Stimulated activated CD4-positive, alpha-beta T cell treated with anti-CD3 and anti-CD28 coated beads, Interleukin-4, amount 100 ng/mL, for 48 hours (primary cell): ENCODE results near the gene ZNF416.
A peak's percentile ranks its signal among the peaks of the same experiment; 100 is the strongest.

Source experiments
- DNase-seq, 2 donors: peaks; one replicate each; pipeline ENCODE4 v3.0.0-alpha.2; 2020; ENCODE audit warnings: low read depth in 2 of 2

The ZNF416 gene

DNA sequence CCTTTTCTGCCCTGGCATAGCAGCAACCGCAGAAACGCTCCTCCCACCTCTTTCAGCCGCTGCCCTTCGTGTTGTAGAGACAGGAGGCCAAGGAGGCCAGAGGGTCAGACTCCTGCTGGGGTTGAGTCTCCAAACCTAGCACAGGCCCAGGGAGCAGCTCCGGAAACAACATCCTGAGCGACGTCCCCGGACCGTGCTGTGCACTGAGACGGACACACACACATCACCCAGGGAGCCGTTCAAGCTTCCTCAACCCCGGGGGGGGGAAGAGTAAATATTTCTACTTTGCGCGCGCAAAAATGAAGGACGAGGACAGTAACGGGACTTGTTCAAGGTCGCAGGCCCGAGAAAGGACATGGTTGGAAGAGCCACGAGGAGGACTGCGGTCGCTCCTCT is 19.7 kb downstream of the ZNF416 start:
- no peak for DNase-seq

DNA sequence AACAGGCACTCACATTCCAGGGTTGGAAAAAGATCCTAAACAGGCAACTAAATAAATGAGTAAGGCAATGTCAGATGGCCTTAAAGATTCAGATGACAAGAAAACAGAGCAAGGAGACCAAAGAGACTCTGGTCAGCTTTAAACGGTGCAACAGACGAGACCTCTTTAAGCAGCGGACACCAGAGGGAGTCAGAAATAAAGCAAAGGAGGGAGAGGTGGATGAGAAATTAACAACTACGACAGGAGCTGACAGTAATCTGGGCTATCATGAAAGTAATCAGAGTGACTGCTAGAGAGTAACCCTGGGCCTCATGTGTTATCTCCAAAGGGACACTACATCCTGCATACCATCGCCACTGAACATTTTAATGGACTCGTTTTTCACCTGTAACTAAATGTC is 20.2 kb downstream of the ZNF416 start:
- no peak for DNase-seq

DNA sequence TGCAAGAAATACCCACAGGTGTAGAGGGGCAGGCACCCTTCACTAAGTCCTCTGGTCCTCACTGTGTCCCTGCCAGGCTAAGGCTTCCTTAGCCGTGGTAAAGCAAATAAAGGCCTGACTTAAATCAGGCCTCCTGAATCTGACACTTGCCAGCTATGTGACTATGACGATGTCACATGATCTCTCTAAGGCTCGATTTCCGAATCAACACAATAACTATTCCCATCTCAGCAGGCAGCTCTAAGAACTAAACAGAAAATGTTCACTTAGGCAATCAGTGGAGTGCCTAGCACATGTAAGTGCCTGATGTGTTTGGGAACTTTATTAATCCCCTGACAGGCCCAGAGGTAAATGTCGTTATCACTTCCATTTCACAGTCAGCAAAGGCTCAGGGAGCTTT is 21.1 kb downstream of the ZNF416 start:
- no peak for DNase-seq

DNA sequence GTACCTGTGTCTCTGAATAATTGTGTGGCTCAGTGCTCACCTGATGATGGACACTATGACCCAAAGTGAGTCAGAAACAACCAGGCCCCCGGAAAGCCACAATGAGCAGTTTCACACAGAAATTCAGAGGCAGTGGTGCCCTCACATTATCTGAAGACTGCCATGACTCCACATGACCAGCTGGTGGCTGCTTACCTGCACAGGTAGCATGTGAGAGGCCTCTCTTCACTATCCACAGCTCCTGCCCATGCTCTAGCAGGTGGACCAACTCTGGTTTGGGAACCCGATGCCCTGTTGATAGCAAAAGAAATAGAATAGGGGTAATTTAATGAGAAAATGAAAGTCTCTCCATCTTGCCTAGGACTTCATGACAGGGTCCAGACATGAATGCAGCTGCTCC is 26.3 kb downstream of the ZNF416 start:
- DNase-seq = no peak

DNA sequence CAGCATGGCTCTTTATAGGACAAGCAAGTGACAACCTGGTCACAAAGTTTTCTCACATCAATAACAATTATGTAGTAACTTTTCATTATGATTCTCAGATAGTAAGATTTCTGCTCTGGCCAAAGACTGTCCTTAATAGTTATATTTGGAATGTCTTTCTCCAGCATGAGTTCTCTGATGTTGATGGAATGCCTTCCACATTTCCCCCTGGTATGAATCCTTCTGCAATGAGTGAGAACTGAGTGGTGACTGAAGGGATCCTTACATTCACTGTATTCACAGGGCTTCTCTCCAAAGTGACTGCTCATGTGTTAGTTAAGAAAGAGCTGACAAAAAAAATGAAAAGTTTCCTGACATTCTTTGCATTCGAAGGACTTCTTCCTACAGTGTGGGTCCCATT is 32.2 kb downstream of the ZNF416 start:
- no peak for DNase-seq

DNA sequence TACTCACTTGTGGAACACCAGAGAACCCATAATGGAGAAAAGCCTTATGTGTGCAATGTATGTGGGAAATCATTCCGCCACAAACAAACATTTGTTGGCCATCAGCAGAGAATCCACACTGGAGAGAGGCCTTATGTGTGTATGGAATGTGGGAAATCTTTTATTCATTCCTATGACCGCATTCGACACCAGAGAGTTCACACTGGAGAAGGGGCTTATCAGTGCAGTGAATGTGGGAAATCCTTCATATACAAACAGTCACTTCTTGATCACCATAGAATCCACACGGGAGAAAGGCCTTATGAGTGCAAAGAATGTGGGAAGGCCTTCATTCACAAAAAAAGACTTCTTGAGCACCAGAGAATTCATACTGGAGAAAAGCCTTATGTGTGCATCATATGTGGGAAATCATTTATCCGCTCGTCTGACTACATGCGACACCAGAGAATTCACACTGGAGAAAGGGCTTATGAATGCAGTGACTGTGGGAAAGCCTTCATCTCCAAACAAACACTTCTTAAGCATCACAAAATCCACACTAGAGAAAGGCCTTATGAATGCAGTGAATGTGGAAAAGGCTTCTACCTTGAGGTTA is 40.7 kb downstream of the ZNF416 start:
- no peak for DNase-seq

DNA sequence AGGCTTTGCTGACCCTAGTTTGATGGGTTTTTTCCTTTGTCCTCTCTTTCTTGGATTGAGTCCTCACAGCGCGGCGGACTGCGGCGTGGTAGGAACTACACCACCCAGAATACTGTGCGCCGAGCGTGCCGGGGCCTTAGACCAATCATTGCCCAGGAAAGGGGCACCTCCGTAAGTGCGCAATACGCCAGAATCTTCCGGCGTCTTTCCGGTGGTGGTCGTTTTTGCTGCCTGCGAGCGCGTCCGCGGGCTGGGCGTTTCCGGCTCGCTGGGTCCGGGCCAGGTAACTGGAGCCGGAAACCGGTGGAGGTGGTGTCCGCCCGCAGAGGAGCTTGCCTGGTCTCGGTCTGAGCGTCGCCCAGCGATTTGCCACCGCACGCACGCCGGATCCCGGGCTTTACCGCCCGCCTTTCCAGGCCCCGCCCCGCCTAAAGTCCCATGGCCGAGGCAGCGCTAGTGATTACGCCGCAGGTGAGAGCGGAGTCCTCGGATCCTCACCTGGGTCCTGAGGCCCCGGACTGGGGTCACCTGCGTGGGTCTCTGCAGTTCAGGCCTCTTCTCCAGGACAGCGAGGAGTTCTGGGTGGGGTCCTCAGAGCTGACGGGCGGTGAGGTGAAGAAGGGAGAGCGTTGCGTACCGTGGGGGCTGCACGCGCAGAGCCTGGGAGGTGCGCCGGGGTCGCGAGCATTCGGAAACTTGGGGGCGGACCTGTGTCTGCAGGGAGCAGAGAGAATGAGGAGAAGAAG is 51.4 kb downstream of the ZNF416 start, which contains the start of gene ZNF549:
ZNF549 (plus strand) TSS at position 221 of the 746 bp plus-strand sequence; CDS start at position 439, 218 bp downstream.
- DNase-seq = peak; percentile 79 to 86
